HT-29 (cell line): ENCODE measurements around the gene PROC. TPM values are rescaled to one million over a fixed set of nuclear protein-coding genes. Genes with fewer than 3 reads are reported as not detected.

ENCODE experiments used
- DNase-seq: peaks from one replicate; pipeline ENCODE4 v3.0.0-alpha.2; 2015; ENCODE audit warnings: low spot score
- total RNA-seq: library from RNA; depleted of rRNA; stranded (reverse); fragments of >200 nt; shearing (Covaris generic); gene quantifications from 2 replicates; pipeline ENCODE4 v1.2.3, GENCODE V29; 2014

PROC gene
- total RNA-seq, 1 experiment from 2014 or later = 0.74 TPM

DNA sequence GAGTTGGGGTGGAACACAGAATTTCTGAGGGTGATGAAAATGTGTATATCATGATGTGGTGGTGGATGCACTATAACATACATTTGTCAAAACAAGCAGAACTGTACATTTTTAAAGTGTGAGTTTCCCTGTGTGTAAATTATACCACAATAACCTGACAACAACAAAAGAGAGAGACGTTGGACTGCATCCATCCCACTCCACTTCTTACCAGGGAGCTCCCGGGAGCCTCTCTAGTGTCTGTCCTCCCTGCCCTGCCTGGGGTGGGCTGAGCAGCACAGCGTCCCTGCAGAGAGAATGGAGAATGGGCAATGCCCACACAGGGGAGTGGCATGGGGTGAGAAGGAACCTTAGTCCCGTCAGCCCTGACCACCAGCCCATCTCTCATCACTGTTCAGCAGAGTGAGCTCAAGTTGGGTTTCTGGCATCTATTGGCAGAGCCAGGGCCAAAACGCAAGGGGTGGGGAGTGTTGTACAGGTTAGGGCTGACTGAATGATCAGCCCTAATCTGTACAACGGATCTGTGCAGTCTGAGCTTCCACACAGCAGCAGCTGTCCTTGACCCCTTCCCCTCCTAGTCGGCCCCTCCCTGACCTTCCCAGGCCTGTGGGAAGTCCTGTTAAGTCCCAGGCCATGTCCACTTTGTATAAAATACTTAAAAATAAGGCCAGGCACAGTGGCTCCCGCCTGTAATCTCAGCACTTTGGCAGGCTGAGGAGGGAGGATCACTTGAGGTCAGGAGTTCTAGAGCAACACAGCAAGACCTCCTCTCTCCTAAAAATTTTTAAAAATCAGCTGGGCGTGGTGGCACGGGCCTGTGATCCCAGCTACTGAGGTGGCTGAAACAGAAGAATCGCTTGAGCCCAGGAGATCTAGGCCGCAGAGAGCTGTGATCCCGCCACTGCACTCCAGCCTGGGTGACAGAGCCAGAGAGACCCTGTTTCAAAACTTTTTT, 3.3 kb upstream of the PROC start:
- no peak for DNase-seq

DNA sequence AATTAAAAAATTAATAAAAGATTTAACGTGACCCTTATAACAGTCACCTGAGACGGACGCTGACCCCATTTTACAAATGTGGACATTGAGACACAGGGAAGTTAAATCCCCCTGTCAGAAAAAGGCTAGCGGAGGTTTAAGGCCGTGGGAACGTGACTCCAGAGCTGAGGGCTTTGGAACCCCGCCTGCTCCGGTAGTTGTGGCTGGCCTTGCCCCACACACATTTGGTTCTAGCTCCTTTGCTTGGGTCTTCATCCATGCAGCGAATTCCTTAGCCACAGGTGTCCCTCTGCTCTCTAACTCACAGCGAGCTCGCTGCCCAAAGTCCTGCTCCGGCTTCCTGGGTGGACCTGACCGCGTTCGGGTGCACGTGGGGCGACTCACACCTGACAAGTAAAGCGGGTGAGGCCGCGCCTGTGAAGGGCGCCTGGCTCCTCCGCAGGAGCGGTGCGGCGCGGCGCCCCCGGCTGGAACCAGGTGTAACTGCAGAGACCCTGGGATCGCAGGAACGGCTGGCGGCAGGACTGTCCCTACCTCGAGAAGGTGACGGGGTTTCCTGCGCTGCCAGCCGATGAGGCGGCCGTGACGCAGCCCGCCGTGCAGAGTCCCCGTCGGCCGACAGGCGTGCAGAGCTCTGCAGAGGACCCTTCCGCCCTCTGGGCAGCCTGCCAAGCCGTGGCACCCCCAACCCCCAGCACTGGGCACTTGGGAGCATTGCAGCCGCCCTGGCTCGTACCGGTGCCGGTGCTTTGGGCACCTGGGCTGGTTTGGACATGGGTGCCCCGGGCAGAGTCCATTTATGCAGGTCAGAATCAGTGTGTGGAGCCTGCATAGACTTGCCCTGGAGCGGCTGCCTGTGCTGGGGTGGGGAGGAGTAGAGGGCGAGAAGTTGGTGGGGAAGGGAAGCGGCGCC, 2.4 kb upstream of the PROC start:
- DNase-seq = peak; percentile 88

DNA sequence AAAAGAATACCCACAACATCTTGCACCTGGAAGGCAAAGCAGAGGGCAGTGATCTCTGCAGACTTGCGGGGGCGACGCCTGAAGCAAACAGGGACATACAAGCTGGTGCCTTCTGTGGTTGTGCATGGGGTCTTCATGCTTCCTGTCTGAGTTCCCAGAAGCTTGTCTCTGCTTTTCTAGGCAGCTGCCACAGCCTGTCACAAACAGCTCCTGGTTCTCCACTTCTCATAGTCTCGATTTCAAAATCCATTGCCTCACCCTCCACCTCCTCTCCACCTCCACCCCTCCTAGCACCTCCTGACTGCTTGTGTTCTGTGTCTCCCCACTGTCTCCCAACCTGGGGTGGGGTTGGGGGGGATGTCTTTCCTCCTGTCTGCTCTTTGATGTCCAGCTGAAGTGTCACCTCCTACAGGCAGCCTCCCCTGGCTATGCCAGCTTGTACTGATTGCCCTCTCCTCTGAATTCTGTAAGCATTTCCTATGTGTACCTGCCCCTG, 1.7 kb upstream of the PROC start:
- DNase-seq = no peak

DNA sequence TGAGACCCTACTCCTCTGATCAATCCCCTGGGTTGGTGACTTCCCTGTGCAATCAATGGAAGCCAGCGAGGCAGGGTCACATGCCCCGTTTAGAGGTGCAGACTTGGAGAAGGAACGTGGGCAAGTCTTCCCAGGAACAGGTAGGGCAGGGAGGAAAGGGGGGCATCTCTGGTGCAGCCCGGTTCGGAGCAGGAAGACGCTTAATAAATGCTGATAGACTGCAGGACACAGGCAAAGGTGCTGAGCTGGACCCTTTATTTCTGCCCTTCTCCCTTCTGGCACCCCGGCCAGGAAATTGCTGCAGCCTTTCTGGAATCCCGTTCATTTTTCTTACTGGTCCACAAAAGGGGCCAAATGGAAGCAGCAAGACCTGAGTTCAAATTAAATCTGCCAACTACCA, 821 bp upstream of the PROC start:
- DNase-seq = no peak

DNA sequence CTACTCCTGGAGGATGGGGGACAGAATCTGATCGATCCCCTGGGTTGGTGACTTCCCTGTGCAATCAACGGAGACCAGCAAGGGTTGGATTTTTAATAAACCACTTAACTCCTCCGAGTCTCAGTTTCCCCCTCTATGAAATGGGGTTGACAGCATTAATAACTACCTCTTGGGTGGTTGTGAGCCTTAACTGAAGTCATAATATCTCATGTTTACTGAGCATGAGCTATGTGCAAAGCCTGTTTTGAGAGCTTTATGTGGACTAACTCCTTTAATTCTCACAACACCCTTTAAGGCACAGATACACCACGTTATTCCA, 844 bp downstream of the PROC start:
- DNase-seq = no peak

DNA sequence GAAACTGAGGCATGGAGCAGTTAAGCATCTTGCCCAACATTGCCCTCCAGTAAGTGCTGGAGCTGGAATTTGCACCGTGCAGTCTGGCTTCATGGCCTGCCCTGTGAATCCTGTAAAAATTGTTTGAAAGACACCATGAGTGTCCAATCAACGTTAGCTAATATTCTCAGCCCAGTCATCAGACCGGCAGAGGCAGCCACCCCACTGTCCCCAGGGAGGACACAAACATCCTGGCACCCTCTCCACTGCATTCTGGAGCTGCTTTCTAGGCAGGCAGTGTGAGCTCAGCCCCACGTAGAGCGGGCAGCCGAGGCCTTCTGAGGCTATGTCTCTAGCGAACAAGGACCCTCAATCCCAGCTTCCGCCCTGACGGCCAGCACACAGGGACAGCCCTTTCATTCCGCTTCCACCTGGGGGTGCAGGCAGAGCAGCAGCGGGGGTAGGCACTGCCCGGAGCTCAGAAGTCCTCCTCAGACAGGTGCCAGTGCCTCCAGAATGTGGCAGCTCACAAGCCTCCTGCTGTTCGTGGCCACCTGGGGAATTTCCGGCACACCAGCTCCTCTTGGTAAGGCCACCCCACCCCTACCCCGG, 1.3 kb downstream of the PROC start:
- DNase-seq = no peak

DNA sequence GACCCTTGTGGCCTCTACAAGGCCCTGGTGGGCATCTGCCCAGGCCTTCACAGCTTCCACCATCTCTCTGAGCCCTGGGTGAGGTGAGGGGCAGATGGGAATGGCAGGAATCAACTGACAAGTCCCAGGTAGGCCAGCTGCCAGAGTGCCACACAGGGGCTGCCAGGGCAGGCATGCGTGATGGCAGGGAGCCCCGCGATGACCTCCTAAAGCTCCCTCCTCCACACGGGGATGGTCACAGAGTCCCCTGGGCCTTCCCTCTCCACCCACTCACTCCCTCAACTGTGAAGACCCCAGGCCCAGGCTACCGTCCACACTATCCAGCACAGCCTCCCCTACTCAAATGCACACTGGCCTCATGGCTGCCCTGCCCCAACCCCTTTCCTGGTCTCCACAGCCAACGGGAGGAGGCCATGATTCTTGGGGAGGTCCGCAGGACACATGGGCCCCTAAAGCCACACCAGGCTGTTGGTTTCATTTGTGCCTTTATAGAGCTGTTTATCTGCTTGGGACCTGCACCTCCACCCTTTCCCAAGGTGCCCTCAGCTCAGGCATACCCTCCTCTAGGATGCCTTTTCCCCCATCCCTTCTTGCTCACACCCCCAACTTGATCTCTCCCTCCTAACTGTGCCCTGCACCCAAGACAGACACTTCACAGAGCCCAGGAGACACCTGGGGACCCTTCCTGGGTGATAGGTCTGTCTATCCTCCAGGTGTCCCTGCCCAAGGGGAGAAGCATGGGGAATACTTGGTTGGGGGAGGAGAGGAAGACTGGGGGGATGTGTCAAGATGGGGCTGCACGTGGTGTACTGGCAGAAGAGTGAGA, 2.0 kb downstream of the PROC start:
- DNase-seq = no peak

DNA sequence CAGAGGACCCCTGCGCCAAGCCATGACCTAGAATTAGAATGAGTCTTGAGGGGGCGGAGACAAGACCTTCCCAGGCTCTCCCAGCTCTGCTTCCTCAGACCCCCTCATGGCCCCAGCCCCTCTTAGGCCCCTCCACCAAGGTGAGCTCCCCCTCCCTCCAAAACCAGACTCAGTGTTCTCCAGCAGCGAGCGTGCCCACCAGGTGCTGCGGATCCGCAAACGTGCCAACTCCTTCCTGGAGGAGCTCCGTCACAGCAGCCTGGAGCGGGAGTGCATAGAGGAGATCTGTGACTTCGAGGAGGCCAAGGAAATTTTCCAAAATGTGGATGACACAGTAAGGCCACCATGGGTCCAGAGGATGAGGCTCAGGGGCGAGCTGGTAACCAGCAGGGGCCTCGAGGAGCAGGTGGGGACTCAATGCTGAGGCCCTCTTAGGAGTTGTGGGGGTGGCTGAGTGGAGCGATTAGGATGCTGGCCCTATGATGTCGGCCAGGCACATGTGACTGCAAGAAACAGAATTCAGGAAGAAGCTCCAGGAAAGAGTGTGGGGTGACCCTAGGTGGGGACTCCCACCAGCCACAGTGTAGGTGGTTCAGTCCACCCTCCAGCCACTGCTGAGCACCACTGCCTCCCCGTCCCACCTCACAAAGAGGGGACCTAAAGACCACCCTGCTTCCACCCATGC, 3.0 kb downstream of the PROC start:
- DNase-seq = no peak

DNA sequence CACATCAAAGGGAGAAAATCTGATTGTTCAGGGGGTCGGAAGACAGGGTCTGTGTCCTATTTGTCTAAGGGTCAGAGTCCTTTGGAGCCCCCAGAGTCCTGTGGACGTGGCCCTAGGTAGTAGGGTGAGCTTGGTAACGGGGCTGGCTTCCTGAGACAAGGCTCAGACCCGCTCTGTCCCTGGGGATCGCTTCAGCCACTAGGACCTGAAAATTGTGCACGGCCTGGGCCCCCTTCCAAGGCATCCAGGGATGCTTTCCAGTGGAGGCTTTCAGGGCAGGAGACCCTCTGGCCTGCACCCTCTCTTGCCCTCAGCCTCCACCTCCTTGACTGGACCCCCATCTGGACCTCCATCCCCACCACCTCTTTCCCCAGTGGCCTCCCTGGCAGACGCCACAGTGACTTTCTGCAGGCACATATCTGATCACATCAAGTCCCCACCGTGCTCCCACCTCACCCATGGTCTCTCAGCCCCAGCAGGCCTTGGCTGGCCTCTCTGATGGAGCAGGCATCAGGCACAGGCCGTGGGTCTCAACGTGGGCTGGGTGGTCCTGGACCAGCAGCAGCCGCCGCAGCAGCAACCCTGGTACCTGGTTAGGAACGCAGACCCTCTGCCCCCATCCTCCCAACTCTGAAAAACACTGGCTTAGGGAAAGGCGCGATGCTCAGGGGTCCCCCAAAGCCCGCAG, 3.8 kb downstream of the PROC start:
- DNase-seq = no peak

DNA sequence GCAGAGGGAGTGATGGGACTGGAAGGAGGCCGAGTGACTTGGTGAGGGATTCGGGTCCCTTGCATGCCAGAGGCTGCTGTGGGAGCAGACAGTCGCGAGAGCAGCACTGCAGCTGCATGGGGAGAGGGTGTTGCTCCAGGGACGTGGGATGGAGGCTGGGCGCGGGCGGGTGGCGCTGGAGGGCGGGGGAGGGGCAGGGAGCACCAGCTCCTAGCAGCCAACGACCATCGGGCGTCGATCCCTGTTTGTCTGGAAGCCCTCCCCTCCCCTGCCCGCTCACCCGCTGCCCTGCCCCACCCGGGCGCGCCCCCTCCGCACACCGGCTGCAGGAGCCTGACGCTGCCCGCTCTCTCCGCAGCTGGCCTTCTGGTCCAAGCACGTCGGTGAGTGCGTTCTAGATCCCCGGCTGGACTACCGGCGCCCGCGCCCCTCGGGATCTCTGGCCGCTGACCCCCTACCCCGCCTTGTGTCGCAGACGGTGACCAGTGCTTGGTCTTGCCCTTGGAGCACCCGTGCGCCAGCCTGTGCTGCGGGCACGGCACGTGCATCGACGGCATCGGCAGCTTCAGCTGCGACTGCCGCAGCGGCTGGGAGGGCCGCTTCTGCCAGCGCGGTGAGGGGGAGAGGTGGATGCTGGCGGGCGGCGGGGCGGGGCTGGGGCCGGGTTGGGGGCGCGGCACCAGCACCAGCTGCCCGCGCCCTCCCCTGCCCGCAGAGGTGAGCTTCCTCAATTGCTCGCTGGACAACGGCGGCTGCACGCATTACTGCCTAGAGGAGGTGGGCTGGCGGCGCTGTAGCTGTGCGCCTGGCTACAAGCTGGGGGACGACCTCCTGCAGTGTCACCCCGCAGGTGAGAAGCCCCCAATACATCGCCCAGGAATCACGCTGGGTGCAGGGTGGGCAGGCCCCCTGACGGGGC, 4.6 kb downstream of the PROC start:
- no peak for DNase-seq

DNA sequence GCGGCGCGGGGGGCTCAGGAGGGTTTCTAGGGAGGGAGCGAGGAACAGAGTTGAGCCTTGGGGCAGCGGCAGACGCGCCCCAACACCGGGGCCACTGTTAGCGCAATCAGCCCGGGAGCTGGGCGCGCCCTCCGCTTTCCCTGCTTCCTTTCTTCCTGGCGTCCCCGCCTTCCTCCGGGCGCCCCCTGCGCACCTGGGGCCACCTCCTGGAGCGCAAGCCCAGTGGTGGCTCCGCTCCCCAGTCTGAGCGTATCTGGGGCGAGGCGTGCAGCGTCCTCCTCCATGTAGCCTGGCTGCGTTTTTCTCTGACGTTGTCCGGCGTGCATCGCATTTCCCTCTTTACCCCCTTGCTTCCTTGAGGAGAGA, 5.2 kb downstream of the PROC start:
- DNase-seq = no peak

DNA sequence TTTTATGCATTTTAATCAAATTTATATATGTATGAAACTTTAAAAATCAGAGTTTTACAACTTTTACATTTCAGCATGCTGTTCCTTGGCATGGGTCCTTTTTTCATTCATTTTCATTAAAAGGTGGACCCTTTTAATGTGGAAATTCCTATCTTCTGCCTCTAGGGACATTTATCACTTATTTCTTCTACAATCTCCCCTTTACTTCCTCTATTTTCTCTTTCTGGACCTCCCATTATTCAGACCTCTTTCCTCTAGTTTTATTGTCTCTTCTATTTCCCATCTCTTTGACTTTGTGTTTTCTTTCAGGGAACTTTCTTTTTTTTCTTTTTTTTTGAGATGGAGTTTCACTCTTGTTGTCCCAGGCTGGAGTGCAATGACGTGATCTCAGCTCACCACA, 5.7 kb downstream of the PROC start:
- DNase-seq = no peak

DNA sequence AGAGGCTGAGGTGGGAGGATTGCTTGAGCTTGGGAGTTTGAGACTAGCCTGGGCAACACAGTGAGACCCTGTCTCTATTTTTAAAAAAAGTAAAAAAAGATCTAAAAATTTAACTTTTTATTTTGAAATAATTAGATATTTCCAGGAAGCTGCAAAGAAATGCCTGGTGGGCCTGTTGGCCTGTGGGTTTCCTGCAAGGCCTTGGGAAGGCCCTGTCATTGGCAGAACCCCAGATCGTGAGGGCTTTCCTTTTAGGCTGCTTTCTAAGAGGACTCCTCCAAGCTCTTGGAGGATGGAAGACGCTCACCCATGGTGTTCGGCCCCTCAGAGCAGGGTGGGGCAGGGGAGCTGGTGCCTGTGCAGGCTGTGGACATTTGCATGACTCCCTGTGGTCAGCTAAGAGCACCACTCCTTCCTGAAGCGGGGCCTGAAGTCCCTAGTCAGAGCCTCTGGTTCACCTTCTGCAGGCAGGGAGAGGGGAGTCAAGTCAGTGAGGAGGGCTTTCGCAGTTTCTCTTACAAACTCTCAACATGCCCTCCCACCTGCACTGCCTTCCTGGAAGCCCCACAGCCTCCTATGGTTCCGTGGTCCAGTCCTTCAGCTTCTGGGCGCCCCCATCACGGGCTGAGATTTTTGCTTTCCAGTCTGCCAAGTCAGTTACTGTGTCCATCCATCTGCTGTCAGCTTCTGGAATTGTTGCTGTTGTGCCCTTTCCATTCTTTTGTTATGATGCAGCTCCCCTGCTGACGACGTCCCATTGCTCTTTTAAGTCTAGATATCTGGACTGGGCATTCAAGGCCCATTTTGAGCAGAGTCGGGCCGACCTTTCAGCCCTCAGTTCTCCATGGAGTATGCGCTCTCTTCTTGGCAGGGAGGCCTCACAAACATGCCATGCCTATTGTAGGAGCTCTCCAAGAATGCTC, 6.6 kb downstream of the PROC start:
- no peak for DNase-seq

DNA sequence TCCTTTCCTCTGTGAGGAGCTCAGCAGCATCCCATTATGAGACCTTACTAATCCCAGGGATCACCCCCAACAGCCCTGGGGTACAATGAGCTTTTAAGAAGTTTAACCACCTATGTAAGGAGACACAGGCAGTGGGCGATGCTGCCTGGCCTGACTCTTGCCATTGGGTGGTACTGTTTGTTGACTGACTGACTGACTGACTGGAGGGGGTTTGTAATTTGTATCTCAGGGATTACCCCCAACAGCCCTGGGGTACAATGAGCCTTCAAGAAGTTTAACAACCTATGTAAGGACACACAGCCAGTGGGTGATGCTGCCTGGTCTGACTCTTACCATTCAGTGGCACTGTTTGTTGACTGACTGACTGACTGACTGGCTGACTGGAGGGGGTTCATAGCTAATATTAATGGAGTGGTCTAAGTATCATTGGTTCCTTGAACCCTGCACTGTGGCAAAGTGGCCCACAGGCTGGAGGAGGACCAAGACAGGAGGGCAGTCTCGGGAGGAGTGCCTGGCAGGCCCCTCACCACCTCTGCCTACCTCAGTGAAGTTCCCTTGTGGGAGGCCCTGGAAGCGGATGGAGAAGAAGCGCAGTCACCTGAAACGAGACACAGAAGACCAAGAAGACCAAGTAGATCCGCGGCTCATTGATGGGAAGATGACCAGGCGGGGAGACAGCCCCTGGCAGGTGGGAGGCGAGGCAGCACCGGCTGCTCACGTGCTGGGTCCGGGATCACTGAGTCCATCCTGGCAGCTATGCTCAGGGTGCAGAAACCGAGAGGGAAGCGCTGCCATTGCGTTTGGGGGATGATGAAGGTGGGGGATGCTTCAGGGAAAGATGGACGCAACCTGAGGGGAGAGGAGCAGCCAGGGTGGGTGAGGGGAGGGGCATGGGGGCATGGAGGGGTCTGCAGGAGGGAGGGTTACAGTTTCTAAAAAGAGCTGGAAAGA, 7.6 kb downstream of the PROC start:
- no peak for DNase-seq

DNA sequence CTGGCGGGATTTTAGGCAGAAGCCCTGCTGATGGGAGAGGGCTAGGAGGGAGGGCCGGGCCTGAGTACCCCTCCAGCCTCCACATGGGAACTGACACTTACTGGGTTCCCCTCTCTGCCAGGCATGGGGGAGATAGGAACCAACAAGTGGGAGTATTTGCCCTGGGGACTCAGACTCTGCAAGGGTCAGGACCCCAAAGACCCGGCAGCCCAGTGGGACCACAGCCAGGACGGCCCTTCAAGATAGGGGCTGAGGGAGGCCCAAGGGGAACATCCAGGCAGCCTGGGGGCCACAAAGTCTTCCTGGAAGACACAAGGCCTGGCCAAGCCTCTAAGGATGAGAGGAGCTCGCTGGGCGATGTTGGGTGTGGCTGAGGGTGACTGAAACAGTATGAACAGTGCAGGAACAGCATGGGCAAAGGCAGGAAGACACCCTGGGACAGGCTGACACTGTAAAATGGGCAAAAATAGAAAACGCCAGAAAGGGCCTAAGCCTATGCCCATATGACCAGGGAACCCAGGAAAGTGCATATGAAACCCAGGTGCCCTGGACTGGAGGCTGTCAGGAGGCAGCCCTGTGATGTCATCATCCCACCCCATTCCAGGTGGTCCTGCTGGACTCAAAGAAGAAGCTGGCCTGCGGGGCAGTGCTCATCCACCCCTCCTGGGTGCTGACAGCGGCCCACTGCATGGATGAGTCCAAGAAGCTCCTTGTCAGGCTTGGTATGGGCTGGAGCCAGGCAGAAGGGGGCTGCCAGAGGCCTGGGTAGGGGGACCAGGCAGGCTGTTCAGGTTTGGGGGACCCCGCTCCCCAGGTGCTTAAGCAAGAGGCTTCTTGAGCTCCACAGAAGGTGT, 8.5 kb downstream of the PROC start:
- no peak for DNase-seq
